CD14-positive monocyte (primary cell): ENCODE measurements around the gene F10. TPM values are rescaled to one million over a fixed set of nuclear protein-coding genes. Genes with fewer than 3 reads are reported as not detected.
A peak's percentile ranks its signal among the peaks of the same experiment; 100 is the strongest.

Experiments used
- DNase-seq, 3 donors: peaks; one replicate each; pipeline ENCODE4 v3.0.0-alpha.2; 2011 to 2022
- H2AFZ ChIP-seq: 2 replicates; pipeline ENCODE4 v1.6.0; 2012; ENCODE audit warnings: mild to moderate bottlenecking, low read depth, low read length, inconsistent platforms; ENCODE audit not compliant: insufficient read depth, poor library complexity, severe bottlenecking
- H3K27ac ChIP-seq, 2 donors: 1 replicate in 1 of 2; 2 replicates in 1 of 2; pipeline ENCODE4 v1.5.1; 2012 to 2013; ENCODE audit warnings: low read length in 2 of 2, control low read depth in 1 of 2, inconsistent platforms in 1 of 2, low read depth in 1 of 2, mild to moderate bottlenecking in 1 of 2
- H3K27me3 ChIP-seq, 2 donors: one replicate each; pipeline versions ENCODE4 v1.6.0 to v1.6.1; 2011 to 2013; ENCODE audit warnings: low read length in 2 of 2; ENCODE audit not compliant: control insufficient read depth in 2 of 2, insufficient read depth in 2 of 2
- H3K36me3 ChIP-seq, 2 donors: replicated peaks in 1 of 2; 1 replicate in 1 of 2; 2 replicates in 1 of 2; pipeline versions ENCODE4 v1.5.1 to v1.6.1; 2012 to 2013; ENCODE audit warnings: low read length in 2 of 2, control low read depth in 1 of 2, inconsistent platforms in 1 of 2, mild to moderate bottlenecking in 1 of 2; ENCODE audit not compliant: insufficient read depth in 2 of 2, control insufficient read depth in 1 of 2
- H3K4me1 ChIP-seq, 2 donors: 1 replicate in 1 of 2; 2 replicates in 1 of 2; pipeline versions ENCODE4 v1.5.1 to v1.6.1; 2012 to 2013; ENCODE audit warnings: low read length in 2 of 2, control low read depth in 1 of 2, inconsistent platforms in 1 of 2, mild to moderate bottlenecking in 1 of 2, moderate library complexity in 1 of 2; ENCODE audit not compliant: insufficient read depth in 2 of 2, control insufficient read depth in 1 of 2
- H3K4me2 ChIP-seq: replicated peaks from 2 replicates; pipeline ENCODE3; 2012; ENCODE audit warnings: low read length, moderate library complexity, mild to moderate bottlenecking; ENCODE audit not compliant: poor library complexity, severe bottlenecking; ENCODE audit errors: extremely low read depth
- H3K4me3 ChIP-seq, 3 experiments: fragments of 200-600 bp in 1 of 3; sonication (generic) in 1 of 3; replicated peaks in 1 of 3; 1 replicate in 2 of 3; 2 replicates in 1 of 3; pipeline ENCODE4 v1.5.1; 2011 to 2013; ENCODE audit warnings: low read length in 3 of 3, mild to moderate bottlenecking in 3 of 3, control low read depth in 2 of 3, low read depth in 2 of 3, inconsistent platforms in 1 of 3, moderate library complexity in 1 of 3
- H3K79me2 ChIP-seq: 2 replicates; pipeline ENCODE4 v1.6.0; 2012; ENCODE audit warnings: mild to moderate bottlenecking, control low read depth, inconsistent platforms, low read length, moderate library complexity; ENCODE audit not compliant: insufficient read depth
- H3K9ac ChIP-seq: 2 replicates; pipeline ENCODE4 v1.6.0; 2017; ENCODE audit warnings: low read length, mild to moderate bottlenecking; ENCODE audit not compliant: insufficient read depth, poor library complexity, severe bottlenecking
- H3K9me3 ChIP-seq, 2 donors: replicated peaks in 1 of 2; 1 replicate in 1 of 2; 2 replicates in 1 of 2; pipeline versions ENCODE4 v1.5.1 to v1.6.1; 2012 to 2013; ENCODE audit warnings: low read length in 2 of 2, control low read depth in 1 of 2; ENCODE audit not compliant: control insufficient read depth in 1 of 2, insufficient read depth in 1 of 2
- H4K20me1 ChIP-seq: 2 replicates; pipeline ENCODE4 v1.6.0; 2012; ENCODE audit warnings: mild to moderate bottlenecking, low read length, control low read depth, moderate library complexity; ENCODE audit not compliant: insufficient read depth
- H3K27ac Mint-ChIP-seq, 7 donors: one replicate each; pipeline ENCODE4 v1.8.0; 2020; ENCODE audit warnings: mild to moderate bottlenecking in 7 of 7, mixed read lengths in 7 of 7, moderate library complexity in 6 of 7, inconsistent platforms in 2 of 7
- H3K27me3 Mint-ChIP-seq, 3 donors: one replicate each; pipeline ENCODE4 v1.8.0; 2021 to 2022; ENCODE audit warnings: low read depth in 3 of 3, mild to moderate bottlenecking in 3 of 3, mixed read lengths in 3 of 3, moderate library complexity in 3 of 3, inconsistent platforms in 1 of 3
- H3K36me3 Mint-ChIP-seq, 2 donors: one replicate each; pipeline ENCODE4 v1.8.0; 2020; ENCODE audit warnings: mixed read lengths in 2 of 2, inconsistent platforms in 1 of 2, mild to moderate bottlenecking in 1 of 2
- H3K4me1 Mint-ChIP-seq: one replicate; pipeline ENCODE4 v1.8.0; 2020; ENCODE audit warnings: mild to moderate bottlenecking, mixed read lengths
- H3K4me3 Mint-ChIP-seq, 2 donors: one replicate each; pipeline ENCODE4 v1.8.0; 2020; ENCODE audit warnings: mild to moderate bottlenecking in 2 of 2, mixed read lengths in 2 of 2, moderate library complexity in 1 of 2
- H3K9me3 Mint-ChIP-seq, 7 donors: one replicate each; pipeline ENCODE4 v1.8.0; 2020 to 2022; ENCODE audit warnings: mixed read lengths in 7 of 7, mild to moderate bottlenecking in 6 of 7, moderate library complexity in 6 of 7, inconsistent platforms in 2 of 7
- CTCF ChIP-seq: fragments of 200-600 bp; IDR thresholded peaks from one replicate; pipeline ENCODE4 v1.8.0; 2022; ENCODE audit warnings: antibody characterized with exemption, mild to moderate bottlenecking
- WGBS: methylation state at CpG from one replicate; pipeline ENCODE4 v1.1.5; 2013; ENCODE audit warnings: missing lambda C conversion rate; ENCODE audit not compliant: insufficient coverage; 5-methylcytosine and 5-hydroxymethylcytosine counted together
- intact Hi-C, 2 donors: fragments of 100-400 bp; cut with micrococcal nuclease; formaldehyde crosslinking; loops; one replicate each; pipeline versions ENCODE4 v1.15.0 to v1.15.1; 2023
- polyA plus RNA-seq, 3 donors: library from polyadenylated mRNA; depleted of rRNA in 1 of 3; unstranded in 2 of 3; stranded (reverse) in 1 of 3; fragments of 300-500 nt in 2 of 3; fragments of >200 nt in 1 of 3; fragmentation: Illumina TruSeq in 2 of 3; gene quantifications; 1 replicate in 2 of 3; 2 replicates in 1 of 3; pipeline ENCODE4 v1.2.3, GENCODE V29; 2012 to 2021

Gene F10
- polyA plus RNA-seq, 3 donors: not detected

- Histone ChIP-seq H3K9me3 (peaks cover 0 to 6% of the 10 kb centered on the region in 2 donors), H3K4me2 (no peak overlapping the region), H3K4me1 (peaks cover 19 to 22% of the 10 kb centered on the region in 2 donors), H3K27me3 (peaks cover 7 to 19% of the 10 kb centered on the region in 2 donors), H2AFZ (no peak overlapping the region), H3K36me3 (no peaks in the 10 kb centered on the region), H3K27ac (no peak overlapping the region), H3K4me3 (no peak overlapping the region), H4K20me1 (no peaks in the 10 kb centered on the region), H3K9ac (no peak overlapping the region), H3K79me2 (no peaks in the 10 kb centered on the region)
- no peak for TF ChIP-seq CTCF
- peaks cover 22 to 34% (median 31%) of the 10 kb centered on the region in 3 donors for H3K27me3 Mint-ChIP-seq
- intact Hi-C loops: no loop called here
- peak in 1 of 3 donors; percentile 2 for DNase-seq
- H3K4me1 Mint-ChIP-seq: peaks cover 20% of the 10 kb centered on the region
- peak overlapping the region in 1 of 2 donors; percentile 22 for H3K4me3 Mint-ChIP-seq
- 85% methylated on average over 12 of the region's 12 CpGs for WGBS
- peaks cover 5% of the 10 kb centered on the region in 2 donors for H3K36me3 Mint-ChIP-seq
- no peak overlapping the region for H3K27ac Mint-ChIP-seq
- peaks cover 0 to 20% (median 8%) of the 10 kb centered on the region in 7 donors for H3K9me3 Mint-ChIP-seq
Observed at GRCh38 chr13:113157206-113157928, 34.8 kb downstream of the F10 start.

DNA sequence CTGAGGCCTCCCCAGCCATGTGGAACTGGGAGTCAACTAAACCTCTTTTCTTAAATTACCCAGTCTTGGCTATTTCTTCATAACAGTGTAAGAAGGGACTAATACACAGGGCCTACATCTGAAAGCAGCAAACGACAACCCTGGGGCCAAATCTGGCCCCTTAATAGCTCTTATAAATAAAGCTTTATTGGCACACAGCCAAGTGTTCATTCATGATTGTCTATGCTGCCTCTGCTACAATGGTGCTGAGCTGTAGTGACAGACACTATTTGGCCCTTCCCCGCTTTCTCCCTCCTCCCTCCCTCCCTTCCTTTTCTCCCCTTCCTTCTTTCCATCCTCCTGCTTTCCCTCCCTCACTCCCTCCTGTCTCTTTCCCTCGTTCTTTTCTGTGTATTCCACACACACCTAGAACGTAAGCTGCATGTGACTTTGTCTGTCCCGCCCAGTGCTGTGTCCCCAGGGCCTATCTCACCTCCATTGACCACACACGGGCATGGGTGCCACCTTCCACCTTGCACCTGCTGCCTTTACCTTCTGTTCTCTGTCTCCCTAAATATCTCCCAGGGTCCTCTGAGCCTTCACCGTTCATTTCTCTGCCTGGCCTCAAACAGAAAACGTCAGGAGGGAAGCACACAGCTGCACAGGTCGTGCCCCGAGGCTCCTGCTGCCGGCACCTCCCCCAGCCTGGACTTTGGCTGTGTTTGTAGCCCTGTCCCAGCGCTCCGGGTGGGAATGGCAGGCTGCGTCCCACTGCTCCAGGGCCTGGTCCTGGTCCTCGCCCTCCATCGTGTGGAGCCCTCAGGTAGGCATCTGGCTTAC is 35.5 kb downstream of the F10 start, which contains the start of gene PROZ:
Gene PROZ (plus strand): TSS at position 720 of the 819 bp plus-strand sequence. CDS start 13 bp downstream, at position 733.
- DNase-seq: peak in 1 of 3 donors; percentile 1
- H3K27ac ChIP-seq: no peak within 1 kb of the TSS
- H3K36me3 Mint-ChIP-seq: no peaks in the 10 kb centered on the region

More for the DNA sequence above, 35.5 kb downstream of the F10 start, which contains the start of gene PROZ:
- no peak within 1 kb of the TSS for H2AFZ ChIP-seq
- no peak for TF ChIP-seq CTCF
- no peak within 1 kb of the TSS for H3K4me2 ChIP-seq
- H3K4me3 ChIP-seq: no peak within 1 kb of the TSS
- H3K27me3 ChIP-seq: peaks cover 0 to 16% of the 10 kb centered on the region in 2 donors
- H3K4me3 Mint-ChIP-seq: peak within 1 kb of the TSS in 1 of 2 donors; percentile 22
- intact Hi-C loops: no loop called here
- H3K9ac ChIP-seq: no peak within 1 kb of the TSS
- peaks cover 0 to 14% (median 7%) of the 10 kb centered on the region in 7 donors for H3K9me3 Mint-ChIP-seq
- 84% methylated on average over 15 of the region's 16 CpGs for WGBS
- H3K4me1 ChIP-seq: peaks cover 11 to 14% of the 10 kb centered on the region in 2 donors
- no peaks in the 10 kb centered on the region for H4K20me1 ChIP-seq
- H3K27ac Mint-ChIP-seq: peak within 1 kb of the TSS in 1 of 7 donors; percentile 57
- peaks cover 22 to 33% (median 30%) of the 10 kb centered on the region in 3 donors for H3K27me3 Mint-ChIP-seq
- no peaks in the 10 kb centered on the region for H3K36me3 ChIP-seq
- peaks cover 14% of the 10 kb centered on the region for H3K4me1 Mint-ChIP-seq
- no peaks in the 10 kb centered on the region for H3K79me2 ChIP-seq
- H3K9me3 ChIP-seq: peaks cover 0 to 6% of the 10 kb centered on the region in 2 donors
